ENCODE results near the gene MED22.
"Not testable (repeated sequence)": the region's sequence is repeated elsewhere in the genome, so short reads cannot be mapped to it uniquely, and the experiment has no call there.

GRCh38 chr9:133329306-133330156, 18.4 kb downstream of the MED22 start:
- not testable (repeated sequence) for TF ChIP-seq GABPA, POLR2AphosphoS5 (IDR thresholded peaks at IDR 0.05; ENCODE audit: low read depth)

Measured in HL-60 (cell line).